Gastrocnemius medialis (tissue), 4 donors: Measurements from ENCODE around the gene PPP3CA.

Experiments
- CTCF ChIP-seq, 5 experiments: fragments of 450-650 bp in 3 of 5; fragments of 200-600 bp in 2 of 5; sonication (generic) in 2 of 5; IDR thresholded peaks in 4 of 5; conservative IDR thresholded peaks in 1 of 5; 1 replicate in 4 of 5; 2 replicates in 1 of 5; pipeline ENCODE4 v1.5.1; 2016 to 2019; ENCODE audit warnings: antibody characterized with exemption in 5 of 5, mild to moderate bottlenecking in 3 of 5, moderate library complexity in 3 of 5
- POLR2A ChIP-seq, 2 donors: fragments of 450-650 bp; IDR thresholded peaks; one replicate each; pipeline ENCODE4 v1.6.1; 2017; ENCODE audit warnings: antibody characterized with exemption in 2 of 2, mild to moderate bottlenecking in 2 of 2, moderate library complexity in 2 of 2

GRCh38 chr4:101098666-101099400, 248.5 kb downstream of the PPP3CA start:
- TF ChIP-seq CTCF (IDR thresholded peaks at IDR 0.05 in 4 of 5, conservative IDR thresholded peaks at IDR 0.05 in 1 of 5) (no peak), POLR2A (IDR thresholded peaks at IDR 0.05) (no peak)
